OCI-M2 (cell line): ENCODE measurements around the gene ZCCHC24.

Source experiments
- DNase-seq: peaks from one replicate; lab custom pipeline; 2025; ENCODE audit not compliant: unreplicated experiment; lab: John Stamatoyannopoulos, UW

Gene ZCCHC24

DNA sequence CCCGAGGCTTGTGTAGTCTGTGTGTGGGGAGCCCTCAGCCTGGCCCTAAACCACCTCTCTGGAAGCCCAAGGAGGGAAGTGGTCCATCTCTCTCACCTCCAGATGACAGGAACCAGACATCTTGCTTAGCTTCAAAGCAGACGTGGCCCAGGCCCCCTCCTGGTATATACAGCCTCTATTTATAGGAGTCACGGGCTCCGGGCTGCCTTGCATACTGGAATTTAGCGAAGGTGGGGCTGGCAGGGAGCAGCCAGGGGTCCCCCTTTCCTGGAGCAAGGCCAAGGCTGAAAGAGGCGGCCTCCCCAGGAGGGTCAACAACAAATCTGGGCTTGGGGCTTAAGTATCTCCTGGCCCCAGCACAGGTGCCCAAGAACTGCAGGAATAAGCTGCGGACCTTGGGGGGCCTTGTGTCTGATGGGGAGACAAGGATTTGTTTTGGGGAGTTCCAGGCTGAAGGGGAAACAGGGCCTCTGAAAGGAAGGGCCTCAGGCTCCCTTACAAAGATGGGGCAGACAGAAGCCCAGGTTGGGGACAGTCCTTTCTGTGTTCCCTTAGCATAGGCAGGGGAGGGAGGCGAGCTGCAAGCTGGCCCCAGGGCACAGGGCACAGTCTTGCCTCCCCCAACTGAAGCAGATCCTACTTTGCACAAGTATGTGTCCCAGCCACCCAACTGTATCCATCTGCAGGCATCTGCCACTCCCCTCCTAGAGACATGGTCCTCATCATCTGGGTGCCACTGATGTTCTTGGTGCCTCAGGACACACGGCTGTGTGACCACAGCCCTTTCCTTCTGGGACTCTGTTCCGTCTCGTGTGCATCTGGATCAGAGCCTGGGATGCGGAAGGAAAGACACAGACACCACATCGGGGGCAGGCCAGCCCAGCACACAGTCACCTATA lies 11.9 kb downstream of the ZCCHC24 start:
- no peak for DNase-seq

DNA sequence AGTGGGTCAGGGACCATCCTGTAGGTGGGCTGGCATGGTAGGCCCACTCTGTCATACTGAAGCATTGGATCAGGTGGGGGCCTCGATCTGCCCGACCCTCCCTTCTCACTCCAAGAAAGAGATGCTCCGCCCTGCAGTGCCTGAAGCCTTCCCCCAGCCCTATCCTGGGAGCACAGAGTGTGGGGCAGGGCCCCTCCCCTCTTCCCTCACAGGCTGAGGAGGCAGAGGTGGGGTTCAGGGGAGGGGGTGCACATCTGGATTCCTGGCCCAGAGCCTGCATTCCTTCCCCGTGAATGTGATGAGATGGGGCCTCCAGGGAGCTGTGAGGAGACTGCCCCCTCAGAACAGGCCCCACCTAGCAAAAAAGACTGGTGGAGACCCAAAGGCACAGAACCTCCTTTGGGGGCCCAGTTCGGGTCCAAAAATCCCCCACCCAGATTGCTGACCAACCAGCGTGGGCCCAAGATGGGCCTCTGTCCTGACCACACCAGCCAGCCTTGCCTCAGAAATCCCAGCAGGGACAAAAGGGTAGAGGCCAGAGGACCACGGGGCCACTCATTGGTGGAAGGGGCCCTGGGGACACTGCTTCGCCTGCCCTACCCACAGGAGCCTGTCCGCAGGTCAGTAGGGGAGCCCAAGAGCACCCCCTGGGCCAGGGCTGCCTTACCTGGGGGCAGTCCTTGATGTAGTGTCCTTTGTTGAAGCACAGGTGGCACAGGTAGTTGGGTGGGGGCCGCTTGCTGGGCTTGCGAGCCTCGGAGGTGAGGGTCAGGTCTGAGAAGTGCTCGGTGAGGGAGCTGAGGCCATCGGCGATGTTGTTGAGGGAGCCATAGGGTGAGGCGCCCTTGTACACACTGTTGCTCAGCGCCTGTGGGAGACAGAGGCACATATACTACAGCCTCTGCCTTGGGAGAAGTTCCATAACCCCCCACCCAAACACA lies 13.3 kb downstream of the ZCCHC24 start:
- DNase-seq = no peak

DNA sequence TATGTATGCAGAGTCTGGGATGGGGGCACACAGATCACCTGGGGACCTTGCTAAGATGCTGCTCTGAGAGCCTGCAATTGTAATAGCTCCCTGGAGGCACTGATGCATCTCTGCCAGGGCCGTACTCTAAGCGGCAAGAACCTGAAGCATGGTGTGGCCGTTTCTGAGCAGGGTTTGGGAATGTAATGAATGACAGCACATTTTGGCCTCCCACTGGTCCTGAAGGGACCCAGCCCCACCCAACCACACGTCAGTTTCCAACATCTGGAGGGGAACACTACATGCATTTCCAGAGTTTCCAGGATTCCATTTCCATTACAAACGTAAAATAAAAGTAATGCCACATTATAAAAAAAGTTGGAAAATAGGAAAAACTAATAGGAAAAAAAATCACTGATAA lies 14.0 kb downstream of the ZCCHC24 start:
- no peak for DNase-seq

DNA sequence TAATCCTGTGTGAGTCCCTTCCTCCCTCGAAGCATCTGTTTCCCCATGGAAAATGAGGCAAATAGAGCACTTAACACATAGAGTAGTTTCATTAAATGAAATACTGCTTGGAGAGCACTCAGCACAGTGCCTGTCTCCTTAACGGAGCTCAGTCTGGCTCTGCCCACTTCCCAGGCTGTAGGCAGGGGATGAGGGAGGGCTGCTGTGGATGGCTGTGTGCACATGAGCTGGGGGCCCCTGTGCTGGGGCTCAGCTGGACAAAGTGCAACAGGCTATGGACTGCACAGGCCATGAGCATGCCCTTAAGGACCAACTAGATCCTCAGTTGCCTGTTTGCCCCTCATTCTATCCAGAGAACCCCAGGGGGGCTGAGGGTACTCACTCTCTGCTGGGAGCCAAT lies 14.5 kb downstream of the ZCCHC24 start:
- DNase-seq = no peak

DNA sequence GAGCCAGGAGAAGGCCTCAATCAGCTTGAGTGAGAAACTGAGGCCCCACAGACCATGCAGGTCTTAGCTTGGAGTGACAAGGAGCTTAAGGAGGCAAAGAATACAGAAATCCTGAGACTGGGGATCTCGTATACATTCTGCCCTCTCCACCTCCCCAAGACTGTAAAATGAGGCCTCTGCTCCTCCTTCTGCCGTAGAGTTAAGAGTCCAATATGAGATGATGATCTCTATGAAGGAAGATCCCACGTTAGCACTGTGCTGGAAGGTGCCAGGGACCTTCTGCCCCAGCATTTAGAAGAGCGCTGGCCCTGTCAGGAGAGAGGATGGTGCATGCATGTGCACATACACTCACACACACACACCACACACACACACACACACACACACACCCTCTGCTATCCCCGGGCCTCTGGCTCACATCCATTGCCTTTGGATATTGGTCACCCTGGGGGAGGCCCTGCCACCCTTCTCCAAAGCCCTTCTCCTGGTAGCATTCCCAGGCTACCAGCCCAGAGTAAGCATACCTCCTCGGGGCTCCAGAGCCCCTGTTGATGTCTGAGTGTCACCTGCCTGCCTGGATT lies 15.0 kb downstream of the ZCCHC24 start:
- no peak for DNase-seq

DNA sequence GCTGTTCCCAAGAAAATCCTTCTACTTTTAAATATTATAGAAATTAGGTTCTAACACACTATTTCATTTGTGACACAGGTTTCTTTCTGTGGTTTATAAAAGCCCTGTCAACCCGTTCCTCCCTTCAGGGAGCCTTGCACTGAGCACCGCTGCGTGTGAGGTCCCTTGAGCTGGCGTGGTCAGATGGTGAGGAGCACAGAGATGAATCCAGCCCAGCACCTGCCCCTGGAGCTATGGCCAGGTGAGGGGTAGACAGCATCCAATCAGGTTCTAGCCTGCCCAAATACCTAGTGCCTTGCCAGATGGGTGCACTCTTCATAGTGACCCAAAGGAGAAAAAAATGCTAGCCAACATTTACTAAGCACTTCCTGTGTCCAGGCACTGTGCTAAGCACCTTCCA lies 15.7 kb downstream of the ZCCHC24 start:
- DNase-seq = no peak

DNA sequence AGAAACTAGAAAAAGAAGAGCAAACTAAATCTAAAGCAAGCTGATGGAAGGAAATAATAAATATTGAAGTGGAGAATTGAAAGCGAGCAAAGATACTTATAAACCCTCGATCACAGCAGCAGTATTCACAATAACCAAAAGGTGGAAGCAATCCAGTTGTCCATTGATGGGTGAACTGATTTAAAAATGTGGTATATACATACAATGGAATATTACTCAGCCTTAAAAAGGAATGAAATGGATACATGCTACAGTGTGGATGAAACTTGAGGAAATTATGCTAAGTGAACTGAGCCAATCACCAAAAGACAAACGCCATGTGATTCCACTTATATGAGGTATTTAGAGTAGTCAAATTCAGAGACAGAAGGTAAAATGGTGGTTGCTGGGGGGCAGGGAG lies 17.5 kb downstream of the ZCCHC24 start:
- no peak for DNase-seq

DNA sequence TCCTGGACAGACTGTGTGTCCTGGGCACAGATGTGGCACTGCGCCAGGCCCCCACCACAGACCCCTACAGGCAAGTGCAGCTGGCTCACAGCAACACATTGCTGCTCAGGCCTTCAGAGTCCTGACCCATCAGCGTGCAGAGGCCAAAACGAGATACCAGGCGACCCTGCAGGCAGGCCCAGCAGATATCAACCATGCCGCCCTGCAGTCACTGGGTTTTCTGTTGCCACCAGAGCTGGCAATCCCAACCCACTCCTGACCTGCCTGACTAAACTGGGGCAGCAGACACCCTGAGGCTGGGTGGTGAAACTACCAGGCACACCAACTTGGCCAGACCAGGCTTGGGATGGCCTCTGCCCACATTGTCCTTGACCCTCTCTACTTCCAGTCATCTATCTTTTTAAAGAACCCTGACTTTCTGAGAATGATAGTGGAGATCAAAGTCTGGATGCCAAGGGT lies 20.3 kb downstream of the ZCCHC24 start:
- DNase-seq = no peak

DNA sequence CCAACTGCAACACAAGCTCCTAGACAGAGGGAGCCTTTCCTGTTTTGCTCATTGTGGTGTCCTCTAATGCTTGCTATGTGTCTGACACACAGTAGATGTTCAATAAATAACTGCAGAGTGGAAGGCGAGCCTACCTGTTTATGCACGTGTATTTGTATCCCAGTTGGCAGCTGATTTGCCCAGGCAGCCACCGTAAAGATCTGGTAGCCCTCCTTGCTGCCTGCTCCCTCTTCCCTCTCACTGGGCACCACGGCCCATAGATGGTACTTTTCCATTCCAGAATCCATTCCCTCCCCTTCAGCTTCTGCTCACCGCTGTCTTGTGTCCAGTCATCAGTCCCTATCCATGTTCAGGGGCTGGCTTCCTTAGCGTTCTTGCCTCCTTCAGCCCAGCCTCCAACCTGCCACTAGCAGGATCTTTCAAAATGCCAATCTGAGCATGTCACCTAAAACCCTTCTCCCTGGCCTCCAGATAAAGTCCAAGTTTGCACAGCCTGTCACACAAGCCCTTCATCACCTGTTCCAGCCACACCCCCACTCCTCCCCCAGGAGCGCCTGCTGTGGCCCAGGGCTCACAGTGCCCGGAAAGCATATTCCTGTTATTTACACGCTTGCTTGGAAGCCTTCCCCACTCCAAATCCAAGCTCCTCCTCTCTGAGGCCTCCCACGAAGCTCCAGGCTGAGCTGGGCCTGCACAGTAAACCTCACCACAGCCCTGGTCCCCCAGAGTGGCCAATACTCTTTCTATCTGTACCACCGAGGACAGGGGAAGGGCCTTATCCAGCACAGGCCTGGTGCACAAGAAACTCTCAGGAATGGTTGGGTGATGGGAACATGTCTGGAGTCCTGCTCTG lies 21.0 kb downstream of the ZCCHC24 start:
- no peak for DNase-seq

DNA sequence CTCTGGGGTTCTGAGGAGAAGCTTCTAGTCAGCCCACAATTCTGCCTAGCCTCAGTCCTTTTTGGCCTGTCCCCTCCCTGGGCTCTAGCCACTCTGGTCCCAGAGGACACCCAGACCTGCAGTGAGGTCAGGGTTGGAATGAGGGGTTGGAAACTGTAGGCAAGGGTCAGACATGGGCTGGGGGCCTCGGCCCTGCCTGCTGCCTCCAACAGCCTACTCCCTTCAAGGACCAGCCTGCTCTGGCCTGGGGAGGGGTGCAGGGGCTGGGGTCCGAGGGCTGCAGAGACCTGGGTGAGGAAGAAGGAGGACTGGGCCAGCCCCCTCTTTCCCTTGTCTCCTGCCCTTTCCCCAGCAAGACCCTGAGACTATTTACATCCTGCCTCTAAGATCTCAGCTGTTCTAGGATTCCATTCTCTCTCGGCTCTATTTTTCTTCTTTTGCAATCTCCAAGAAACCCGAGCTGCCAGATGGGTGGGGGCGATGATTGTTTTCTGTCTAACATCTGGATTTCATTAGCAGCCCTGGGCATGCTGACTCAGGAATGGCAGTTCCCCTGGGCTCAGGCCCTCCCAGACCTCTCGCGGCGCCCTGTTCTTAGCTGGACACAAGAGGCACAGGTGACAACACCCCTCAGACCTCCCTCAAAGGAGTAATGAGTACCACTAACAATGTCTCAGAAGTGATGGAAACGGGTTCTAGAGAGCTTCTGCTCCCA lies 23.1 kb downstream of the ZCCHC24 start:
- DNase-seq = no peak

DNA sequence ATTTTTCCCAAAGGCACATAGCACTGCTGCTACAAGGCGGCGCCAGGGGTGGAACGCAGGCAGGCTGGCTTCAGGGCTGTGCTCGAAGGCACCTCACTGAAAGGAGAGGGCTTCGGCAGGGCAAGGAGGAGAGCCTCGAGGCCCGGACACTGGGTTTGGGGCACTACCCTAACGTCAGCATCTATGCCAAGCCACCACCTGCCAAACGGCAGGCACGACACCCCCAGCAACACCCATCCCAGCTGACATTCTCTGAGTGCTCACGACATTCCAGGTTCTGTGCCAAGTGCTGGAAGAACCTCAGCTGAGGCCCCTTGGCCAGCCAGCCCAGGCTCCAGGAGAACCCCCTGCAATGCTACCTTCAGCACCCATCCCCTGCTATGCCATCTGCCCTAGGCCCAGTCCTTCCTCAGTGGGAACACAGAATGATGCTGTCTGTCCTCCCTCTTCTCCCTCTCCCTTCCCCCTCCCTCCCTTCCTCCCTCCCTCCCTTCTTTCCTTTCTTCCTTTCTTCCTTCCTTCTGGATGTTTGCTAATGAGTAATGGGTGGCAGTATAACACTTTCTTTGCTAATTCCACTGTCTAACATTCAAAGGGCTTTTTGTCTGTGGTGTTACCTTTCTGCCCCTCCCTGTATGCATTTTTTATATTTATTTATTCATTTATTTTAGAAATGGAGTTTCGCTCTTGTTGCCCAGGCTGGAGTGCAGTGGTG lies 24.3 kb downstream of the ZCCHC24 start:
- no peak for DNase-seq

DNA sequence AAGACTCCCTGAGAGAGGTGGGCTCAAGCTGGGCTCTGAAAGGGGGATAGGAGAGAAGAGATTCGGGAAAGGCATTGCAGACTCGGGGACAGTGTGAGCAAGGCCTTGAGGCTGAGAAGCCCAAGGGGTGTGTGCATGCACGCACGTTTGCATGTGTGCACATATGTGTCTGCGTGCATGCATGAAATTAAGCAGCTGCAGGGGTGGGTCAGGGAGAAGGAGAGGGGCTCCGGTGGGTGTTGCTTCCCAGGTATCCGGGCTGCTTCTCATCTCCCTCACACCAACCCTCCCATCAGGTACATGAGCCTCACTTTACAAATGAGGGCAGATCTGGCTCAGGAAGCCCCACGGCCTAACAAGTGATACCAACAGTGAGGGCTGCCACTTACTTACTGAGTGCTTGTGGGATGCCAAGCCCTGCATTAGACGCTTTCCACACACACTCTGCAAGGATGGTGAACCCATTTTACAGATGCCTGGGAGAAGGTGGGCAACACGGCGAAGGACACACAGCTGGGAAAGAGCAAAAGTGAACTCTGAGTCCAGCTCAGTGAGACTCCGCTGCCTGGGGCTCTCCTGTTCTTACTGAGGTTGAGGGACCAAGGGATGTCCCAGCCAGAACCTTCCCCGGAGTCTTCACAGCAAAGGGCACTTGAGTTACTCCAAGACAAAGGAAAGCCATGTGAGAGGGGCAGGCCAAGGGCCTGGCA lies 26.4 kb downstream of the ZCCHC24 start:
- DNase-seq = no peak

DNA sequence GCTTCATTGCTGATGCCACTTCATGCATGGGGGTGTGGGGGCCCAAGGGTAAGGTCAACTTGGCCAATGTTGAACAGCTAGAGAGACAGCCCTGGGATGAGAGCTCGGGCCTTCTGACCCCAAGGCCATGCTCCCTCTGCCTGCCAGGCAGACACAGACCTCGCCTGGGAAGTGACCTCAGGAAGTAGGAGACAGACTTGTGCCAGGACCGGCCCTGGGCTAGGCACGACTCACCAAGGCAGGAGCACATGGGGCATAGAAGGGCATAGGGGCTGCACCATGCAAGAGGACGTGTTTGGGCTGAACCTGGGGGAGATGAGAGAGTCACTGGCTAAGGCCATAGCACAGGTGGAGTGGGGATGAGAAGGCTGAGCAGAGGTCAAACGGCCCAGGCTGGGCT lies 27.1 kb downstream of the ZCCHC24 start:
- DNase-seq = no peak

DNA sequence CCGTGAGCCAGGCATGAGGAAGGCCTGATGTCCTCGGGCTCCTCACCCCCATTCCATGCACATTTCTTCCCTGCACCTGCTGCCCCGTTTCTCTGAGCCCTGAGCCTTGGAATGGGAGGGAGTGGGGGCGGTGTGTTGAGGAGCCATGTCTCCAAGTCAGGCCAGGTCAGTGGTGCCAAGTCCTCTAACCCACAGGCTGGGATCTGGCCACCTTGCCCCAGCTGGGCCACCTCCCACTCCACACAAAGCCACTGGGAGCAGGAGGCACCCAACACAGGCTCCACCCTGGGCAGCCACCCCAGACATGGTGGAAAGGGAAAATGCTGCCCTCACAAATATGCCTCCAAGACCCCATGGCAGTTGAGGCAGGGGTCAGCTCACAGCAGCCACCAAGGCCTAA lies 27.7 kb downstream of the ZCCHC24 start:
- DNase-seq = no peak

DNA sequence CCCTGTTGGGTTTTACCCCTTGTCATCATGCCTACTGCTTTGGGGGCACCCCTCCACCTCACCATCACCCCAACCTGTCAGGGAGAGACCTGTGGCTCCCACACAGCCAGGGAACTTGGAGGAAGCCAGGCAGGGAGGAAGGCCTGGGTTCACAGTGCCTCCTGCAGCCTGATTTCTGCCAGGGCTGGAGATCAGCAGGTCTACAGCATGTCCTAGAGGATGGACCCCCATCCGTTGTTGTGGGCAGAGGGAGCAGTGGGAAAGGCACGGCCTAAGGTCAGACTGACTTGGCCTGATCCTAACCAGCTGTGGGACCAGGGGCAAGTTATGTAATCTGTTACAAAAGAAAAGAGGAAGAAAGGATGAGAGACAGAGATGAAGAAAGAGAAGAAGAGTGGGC lies 28.2 kb downstream of the ZCCHC24 start:
- DNase-seq = no peak

DNA sequence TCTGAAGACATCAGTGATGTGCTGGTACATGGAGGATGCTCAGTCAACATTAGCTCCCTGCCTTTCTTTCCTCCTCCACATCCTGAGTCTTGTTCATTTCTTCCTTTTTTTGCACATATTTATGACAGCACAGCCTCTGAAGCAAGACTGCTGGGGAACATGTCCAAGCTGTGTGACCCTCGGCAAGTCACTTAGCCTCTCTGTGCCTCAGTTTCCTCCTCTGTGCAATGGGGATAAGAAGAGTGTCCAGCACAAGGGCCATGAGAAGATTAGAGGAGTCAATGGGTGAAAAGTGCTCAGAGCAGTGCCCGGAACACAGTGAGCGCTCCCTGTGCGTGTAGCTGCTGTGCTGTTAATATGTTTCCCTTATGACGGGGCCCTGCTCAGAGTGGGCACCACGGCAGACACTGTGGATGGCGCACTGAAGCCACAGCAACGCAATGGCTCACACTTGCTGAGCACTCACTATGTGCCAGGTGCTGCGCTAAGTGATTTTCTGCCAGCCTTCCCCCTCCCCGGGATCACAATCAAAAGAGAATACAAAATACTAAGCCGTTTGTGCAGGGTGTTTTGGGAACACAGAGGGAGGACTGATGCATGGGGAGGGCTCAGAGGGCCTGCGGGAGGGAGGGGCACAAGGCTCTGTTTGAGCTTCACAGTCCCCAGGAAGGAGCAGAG lies 28.7 kb downstream of the ZCCHC24 start:
- DNase-seq = no peak

DNA sequence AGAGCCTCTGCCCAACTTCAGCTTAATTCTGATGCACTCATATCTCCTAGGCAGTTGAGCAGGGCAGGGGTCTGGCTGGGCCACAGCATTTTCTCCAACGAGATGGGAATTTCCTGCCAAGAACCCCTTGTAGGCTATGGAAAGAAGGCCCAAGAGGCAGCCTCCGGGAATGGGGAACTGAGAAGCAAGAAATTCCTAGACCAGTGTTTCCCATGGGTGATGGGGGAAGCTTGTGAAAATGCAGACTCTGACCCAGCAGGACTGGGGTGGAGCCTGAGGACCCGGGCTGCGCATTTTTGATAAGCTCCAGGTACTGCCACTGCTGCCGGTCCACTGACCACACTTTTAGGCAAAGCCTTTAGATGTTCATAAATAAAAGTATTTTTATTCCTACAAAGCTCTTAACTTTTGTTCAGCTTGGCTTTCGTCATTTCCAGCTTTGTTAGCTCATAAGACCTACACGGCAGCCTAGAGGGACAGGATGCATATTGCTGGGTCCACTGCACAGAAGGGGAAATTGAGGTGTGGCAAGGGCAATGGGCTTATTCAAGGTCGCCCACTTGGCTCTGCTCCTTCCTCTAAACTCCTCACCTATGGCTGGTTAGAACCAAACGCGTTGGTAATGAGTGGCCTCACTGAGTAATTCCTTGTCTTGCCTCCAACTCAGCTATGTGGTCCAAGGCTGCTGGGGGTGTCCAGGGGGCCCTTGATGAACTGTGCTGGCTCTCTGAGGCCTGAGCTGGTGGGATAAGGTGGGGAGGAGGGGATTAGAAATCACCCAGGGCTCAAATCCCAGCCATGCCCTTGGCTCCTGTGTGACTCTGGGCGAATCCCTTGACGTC lies 29.5 kb downstream of the ZCCHC24 start:
- no peak for DNase-seq
